ENCODE data around the gene LSM2.
"Not testable (repeated sequence)": the region's sequence is repeated elsewhere in the genome, so short reads cannot be mapped to it uniquely, and the experiment has no call there.

The LSM2 gene

GRCh38 chr6:31827286-31828079, 20.7 kb upstream of the LSM2 start, which contains the start of gene HSPA1B:
Gene HSPA1B (plus strand): TSS chr6:31827738. CDS start chr6:31827951, 213 bp downstream.
- DNase-seq = peak; percentile 86

GRCh38 chr6:31826793-31827285, 20.1 kb upstream of the LSM2 start:
- no peak for DNase-seq

- no peak for DNase-seq
These were observed 18.8 kb upstream of the LSM2 start for GRCh38 chr6:31825553-31825952.

GRCh38 chr6:31823592-31824196, 16.9 kb upstream of the LSM2 start:
- DNase-seq = not testable (repeated sequence)

- no peak for DNase-seq
These were observed 15.5 kb upstream of the LSM2 start for GRCh38 chr6:31822036-31822821.

- no peak for DNase-seq
These were observed 14.7 kb upstream of the LSM2 start for GRCh38 chr6:31821301-31822035.

- DNase-seq = not testable (repeated sequence)
These were observed 13.6 kb upstream of the LSM2 start for GRCh38 chr6:31820399-31820798.

- DNase-seq = no peak
These were observed 13.1 kb upstream of the LSM2 start for GRCh38 chr6:31819871-31820299.

- not testable (repeated sequence) for DNase-seq
These were observed 11.3 kb upstream of the LSM2 start for GRCh38 chr6:31817929-31818511.

GRCh38 chr6:31817133-31817928, 10.6 kb upstream of the LSM2 start:
- not testable (repeated sequence) for DNase-seq

- DNase-seq = peak; percentile 98
These were observed 8.5 kb upstream of the LSM2 start, which contains the start of the genes HSPA1A and HSPA1L for GRCh38 chr6:31815025-31815838. Gene HSPA1A (plus strand): TSS chr6:31815543. CDS start chr6:31815757, 214 bp downstream. Gene HSPA1L (minus strand): TSS chr6:31815283. CDS start chr6:31811972, 3,311 bp downstream.

GRCh38 chr6:31814677-31815024, 7.9 kb upstream of the LSM2 start:
- peak; percentile 97 for DNase-seq

- no peak for DNase-seq
These were observed 6.7 kb upstream of the LSM2 start for GRCh38 chr6:31813465-31813849.

GRCh38 chr6:31811645-31812044, 4.9 kb upstream of the LSM2 start:
- DNase-seq = no peak

GRCh38 chr6:31808599-31808998, 1.8 kb upstream of the LSM2 start:
- DNase-seq = not testable (repeated sequence)

GRCh38 chr6:31805939-31806469, 762 bp downstream of the LSM2 start:
- DNase-seq = no peak

GRCh38 chr6:31801031-31801927, 5.5 kb downstream of the LSM2 start:
- not testable (repeated sequence) for DNase-seq

- DNase-seq = no peak
These were observed 7.0 kb downstream of the LSM2 start for GRCh38 chr6:31799781-31800180.

- DNase-seq = no peak
These were observed 9.2 kb downstream of the LSM2 start for GRCh38 chr6:31797588-31797987.

All from NCI-H345 (cell line).